Measurements from ENCODE around the gene CHRNG.

The CHRNG gene

DNA sequence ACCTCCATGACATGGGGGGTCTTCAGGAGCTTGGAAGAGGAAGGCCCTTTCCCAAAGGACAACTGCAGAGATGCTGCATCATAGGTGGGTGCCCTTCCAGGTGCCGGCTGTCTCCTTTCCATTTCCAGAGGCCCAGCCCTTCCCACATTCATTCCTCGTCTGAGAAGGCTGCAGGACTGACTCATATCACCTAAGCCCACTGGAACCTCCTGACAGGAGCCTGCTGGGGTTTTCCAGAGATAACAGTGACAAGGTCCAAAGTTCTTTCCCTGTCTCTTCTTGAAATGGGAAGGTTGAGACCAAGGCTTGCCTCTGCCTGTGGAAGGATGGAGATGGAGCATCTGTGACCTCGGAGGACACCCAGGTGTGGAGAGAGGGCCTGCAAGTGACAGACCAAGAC lies 22.9 kb upstream of the CHRNG start:
- Histone ChIP-seq H4K20me1 (ENCODE audit: insufficient read depth, low read length) (no peaks in the 10 kb centered on the region), H3K36me3 (ENCODE audit: insufficient read depth, low read length) (no peaks in the 10 kb centered on the region), H3K79me2 (ENCODE audit: insufficient read depth, low read length) (no peaks in the 10 kb centered on the region), H3K9ac (ENCODE audit: low read depth, low read length) (no peak overlapping the region), H3K27ac (ENCODE audit: low read length) (no peak overlapping the region), H3K4me3 (ENCODE audit: low read depth in 1 of 2, low read length in 2 of 2) (no peak overlapping the region), H2AFZ (ENCODE audit: low read depth, low read length) (no peak overlapping the region), H3K9me3 (ENCODE audit: insufficient read depth, low read length, severe bottlenecking) (no peaks in the 10 kb centered on the region), H3K27me3 (ENCODE audit: insufficient read depth, low read length, poor library complexity) (no peaks in the 10 kb centered on the region), H3K4me1 (ENCODE audit: insufficient read depth, low read length) (no peaks in the 10 kb centered on the region), H3K4me2 (ENCODE audit: insufficient read depth, low read length) (no peak overlapping the region)
- DNase-seq (no peak), ATAC-seq (ENCODE audit: insufficient read depth, low read depth) (no peak)
- TF ChIP-seq EZH2 (IDR thresholded peaks at IDR 0.05; ENCODE audit: borderline replicate concordance, low read depth, low read length, severe bottlenecking), result no peak
- TF ChIP-seq, protein P1, sequence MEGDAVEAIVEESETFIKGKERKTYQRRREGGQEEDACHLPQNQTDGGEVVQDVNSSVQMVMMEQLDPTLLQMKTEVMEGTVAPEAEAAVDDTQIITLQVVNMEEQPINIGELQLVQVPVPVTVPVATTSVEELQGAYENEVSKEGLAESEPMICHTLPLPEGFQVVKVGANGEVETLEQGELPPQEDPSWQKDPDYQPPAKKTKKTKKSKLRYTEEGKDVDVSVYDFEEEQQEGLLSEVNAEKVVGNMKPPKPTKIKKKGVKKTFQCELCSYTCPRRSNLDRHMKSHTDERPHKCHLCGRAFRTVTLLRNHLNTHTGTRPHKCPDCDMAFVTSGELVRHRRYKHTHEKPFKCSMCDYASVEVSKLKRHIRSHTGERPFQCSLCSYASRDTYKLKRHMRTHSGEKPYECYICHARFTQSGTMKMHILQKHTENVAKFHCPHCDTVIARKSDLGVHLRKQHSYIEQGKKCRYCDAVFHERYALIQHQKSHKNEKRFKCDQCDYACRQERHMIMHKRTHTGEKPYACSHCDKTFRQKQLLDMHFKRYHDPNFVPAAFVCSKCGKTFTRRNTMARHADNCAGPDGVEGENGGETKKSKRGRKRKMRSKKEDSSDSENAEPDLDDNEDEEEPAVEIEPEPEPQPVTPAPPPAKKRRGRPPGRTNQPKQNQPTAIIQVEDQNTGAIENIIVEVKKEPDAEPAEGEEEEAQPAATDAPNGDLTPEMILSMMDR (IDR thresholded peaks at IDR 0.05; ENCODE audit: borderline replicate concordance, extremely low read depth, low read length, poor library complexity, severe bottlenecking), result no peak

DNA sequence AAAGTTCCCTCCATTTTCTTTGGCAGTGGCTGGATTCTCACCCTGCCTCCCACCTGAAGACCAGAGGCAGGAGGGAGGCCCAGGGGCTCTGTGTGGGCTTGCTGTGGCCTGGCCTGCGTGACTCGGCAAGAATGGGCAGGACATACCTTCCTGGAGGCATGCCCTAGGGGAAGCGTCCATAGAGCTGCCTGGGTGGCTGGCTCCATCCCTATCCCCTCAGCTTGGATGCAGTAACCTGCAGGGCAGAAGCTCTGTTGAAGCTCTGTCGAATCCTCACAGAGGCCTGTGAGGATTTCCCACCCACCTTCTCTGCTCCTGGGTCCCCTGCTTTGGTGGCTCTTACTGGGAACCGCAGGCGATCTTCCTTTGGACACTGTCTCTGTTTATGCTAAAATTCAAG lies 20.6 kb upstream of the CHRNG start:
- ATAC-seq (ENCODE audit: insufficient read depth, low read depth) (no peak), DNase-seq (no peak)
- Histone ChIP-seq H3K9ac (ENCODE audit: low read depth, low read length) (no peak overlapping the region), H3K4me2 (ENCODE audit: insufficient read depth, low read length) (no peak overlapping the region), H3K79me2 (ENCODE audit: insufficient read depth, low read length) (no peaks in the 10 kb centered on the region), H3K36me3 (ENCODE audit: insufficient read depth, low read length) (no peaks in the 10 kb centered on the region), H3K4me1 (ENCODE audit: insufficient read depth, low read length) (peaks cover 2% of the 10 kb centered on the region; the same call in 1 of the 2 replicates), H3K9me3 (ENCODE audit: insufficient read depth, low read length, severe bottlenecking) (no peaks in the 10 kb centered on the region), H2AFZ (ENCODE audit: low read depth, low read length) (no peak overlapping the region), H3K27ac (ENCODE audit: low read length) (no peak overlapping the region), H4K20me1 (ENCODE audit: insufficient read depth, low read length) (no peaks in the 10 kb centered on the region), H3K4me3 (ENCODE audit: low read depth in 1 of 2, low read length in 2 of 2) (no peak overlapping the region), H3K27me3 (ENCODE audit: insufficient read depth, low read length, poor library complexity) (no peaks in the 10 kb centered on the region)
- no peak for TF ChIP-seq EZH2 (IDR thresholded peaks at IDR 0.05; ENCODE audit: borderline replicate concordance, low read depth, low read length, severe bottlenecking)
- TF ChIP-seq, protein P1 (IDR thresholded peaks at IDR 0.05; ENCODE audit: borderline replicate concordance, extremely low read depth, low read length, poor library complexity, severe bottlenecking), result no peak

DNA sequence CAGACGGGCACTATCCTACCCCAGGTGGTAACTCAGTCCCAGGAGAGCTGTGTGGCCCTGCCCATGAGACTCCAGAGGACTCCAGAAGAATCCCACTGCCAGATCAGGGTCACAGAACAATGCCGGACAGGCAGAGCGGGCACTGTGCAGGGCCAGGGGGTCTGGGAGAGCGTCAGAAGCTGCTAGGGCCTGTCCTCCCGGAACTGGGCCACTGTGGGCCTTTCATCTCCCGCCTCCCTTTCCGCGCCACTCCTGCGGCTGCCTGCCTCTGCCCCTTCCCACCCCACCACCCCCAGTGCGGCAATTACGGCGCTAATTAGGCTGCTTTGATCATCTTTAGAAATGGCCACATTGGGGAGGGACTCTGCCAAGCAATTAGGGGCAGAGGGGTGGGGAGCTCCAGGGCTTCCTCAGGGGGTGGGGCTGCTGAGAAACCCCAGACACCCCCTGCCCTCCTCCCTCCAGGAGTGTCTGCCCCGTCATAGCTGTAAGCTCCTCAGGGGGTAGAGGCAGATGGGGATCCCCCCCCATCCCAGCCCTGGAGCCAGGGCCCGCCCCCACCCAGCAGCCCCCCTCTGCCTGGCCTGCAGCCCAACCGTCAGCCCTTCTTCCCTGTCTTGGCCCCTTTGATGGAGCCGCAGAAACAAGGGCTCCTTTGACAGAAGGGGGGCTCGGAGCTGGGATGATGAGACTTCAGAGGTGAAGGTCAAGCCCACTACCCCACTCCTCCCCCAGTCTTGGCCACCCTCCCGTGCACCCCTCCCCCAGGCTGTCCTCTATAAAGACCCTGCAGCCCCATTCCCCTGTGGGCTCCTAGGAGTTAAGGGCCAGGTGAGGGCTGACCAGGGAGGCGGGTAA lies 19.7 kb upstream of the CHRNG start, which contains the start of gene PRSS56:
TSS of gene PRSS56 (plus strand) at position 808 of the 858 bp plus-strand sequence. CDS start 211 bp downstream, outside the sequence.
- Histone ChIP-seq H3K9ac (ENCODE audit: low read depth, low read length) (no peak within 1 kb of the TSS), H4K20me1 (ENCODE audit: insufficient read depth, low read length) (no peaks in the 10 kb centered on the region), H3K79me2 (ENCODE audit: insufficient read depth, low read length) (no peaks in the 10 kb centered on the region), H2AFZ (ENCODE audit: low read depth, low read length) (no peak within 1 kb of the TSS), H3K4me1 (ENCODE audit: insufficient read depth, low read length) (peaks cover 2% of the 10 kb centered on the region; the same call in 1 of the 2 replicates), H3K4me3 (ENCODE audit: low read depth in 1 of 2, low read length in 2 of 2) (no peak within 1 kb of the TSS), H3K4me2 (ENCODE audit: insufficient read depth, low read length) (no peak within 1 kb of the TSS), H3K9me3 (ENCODE audit: insufficient read depth, low read length, severe bottlenecking) (no peaks in the 10 kb centered on the region), H3K27me3 (ENCODE audit: insufficient read depth, low read length, poor library complexity) (no peaks in the 10 kb centered on the region), H3K36me3 (ENCODE audit: insufficient read depth, low read length) (no peaks in the 10 kb centered on the region), H3K27ac (ENCODE audit: low read length) (no peak within 1 kb of the TSS)
- ATAC-seq (ENCODE audit: insufficient read depth, low read depth) (no peak), DNase-seq (no peak)
- TF ChIP-seq, protein P1 (IDR thresholded peaks at IDR 0.05; ENCODE audit: borderline replicate concordance, extremely low read depth, low read length, poor library complexity, severe bottlenecking), result no peak
- TF ChIP-seq EZH2 (IDR thresholded peaks at IDR 0.05; ENCODE audit: borderline replicate concordance, low read depth, low read length, severe bottlenecking), result no peak
